Pancreas (tissue), 10 donors: Measurements from ENCODE around the gene TMEM108. TPM values are rescaled to one million over a fixed set of nuclear protein-coding genes. Genes with fewer than 3 reads are reported as not detected.

Experiments used
- ATAC-seq, 4 donors: fragments of 200-7000 bp; cut with Tn5 transposase; one replicate each; pipeline versions ENCODE4 v1.8.0 to v1.9.1; 2020; ENCODE audit warnings: mild to moderate bottlenecking in 4 of 4, moderate library complexity in 4 of 4
- DNase-seq, 6 donors: peaks; one replicate each; pipeline ENCODE4 v3.0.0-alpha.2; 2020
- FAIRE-seq: peaks from 2 replicates; lab custom pipeline; 2012; peaks lifted over from hg19 to GRCh38; lab: Jason Lieb, UNC
- H3K27ac ChIP-seq, 4 donors: fragments of 200-600 bp; sonication (generic); 1 replicate in 3 of 4; 2 replicates in 1 of 4; pipeline versions ENCODE4 v1.5.0 to v1.8.0; 2020
- H3K27me3 ChIP-seq, 4 donors: fragments of 200-600 bp; one replicate each; pipeline ENCODE4 v1.8.0; 2021
- H3K36me3 ChIP-seq, 3 donors: fragments of 200-600 bp; sonication (generic) in 1 of 3; one replicate each; pipeline versions ENCODE4 v1.5.0 to v1.8.0; 2020 to 2021
- H3K4me1 ChIP-seq, 3 donors: fragments of 200-600 bp; one replicate each; pipeline ENCODE4 v1.8.0; 2021
- H3K4me3 ChIP-seq, 4 donors: fragments of 200-600 bp; sonication (generic) in 2 of 4; one replicate each; pipeline versions ENCODE4 v1.5.0 to v1.8.0; 2020 to 2021
- H3K9me3 ChIP-seq, 4 donors: fragments of 200-600 bp; one replicate each; pipeline ENCODE4 v1.8.0; 2021
- CTCF ChIP-seq, 4 donors: fragments of 200-600 bp; sonication (generic) in 3 of 4; IDR thresholded peaks; one replicate each; pipeline versions ENCODE4 v1.5.0 to v1.8.0; 2021; ENCODE audit warnings: antibody characterized with exemption in 4 of 4
- WGBS, 2 donors: extraction: QIAGEN DNeasy Blood & Tissue Kit; methylation state at CpG; one replicate each; pipeline ENCODE4 v1.1.7; 2013; 5-methylcytosine and 5-hydroxymethylcytosine counted together
- intact Hi-C, 3 donors: fragments of 100-400 bp; cut with DNase I; formaldehyde crosslinking; loops; one replicate each; pipeline versions ENCODE4 v1.11.1 to v1.14.2; 2022
- polyA plus RNA-seq, 2 donors: library from polyadenylated mRNA; stranded (reverse); fragments of 200-250 nt; gene quantifications; one replicate each; pipeline ENCODE4 v1.2.3, GENCODE V29; 2013
- total RNA-seq, 6 donors: library from RNA; stranded (reverse); fragmentation: NEBNext Ultra II Directional in 4 of 6; extraction: Animal tissue kit (Norgen Biotek cat#: 25700) in 4 of 6; gene quantifications; one replicate each; pipeline versions ENCODE4 v1.2.1 to v1.2.4, GENCODE V29; 2021 to 2023
- donor health status: healthy with polysubstance abuse.
- donor health status: DM: no; HTN: no; CAD: no; lungs with moderate emphysema.
- donor health status: DM: no; HTN: no; CAD: no.
- donor health status: control.
- donor health status: control.
- donor health status: Bipolar disorder and iron deficiency.
- donor health status: DM: yes; HTN: yes; CAD: no.
- donor health status: DM: no; HTN: no; CAD: no.
- donor health status: DM: no; HTN: no; CAD: no.
- donor health status: DM: yes; HTN: yes; CAD: no.

TMEM108 gene
- total and polyA plus RNA-seq, 8 donors: 0.23 to 2.1 (median 0.52) TPM

- no peaks in the 10 kb centered on the region for H3K9me3 ChIP-seq
- no peak for ATAC-seq
- H3K27ac ChIP-seq: no peak overlapping the region
- H3K27me3 ChIP-seq: no peaks in the 10 kb centered on the region
- intact Hi-C loops: loop anchor here in 2 of 3 donors (10.0 kb wide), 2 partner anchors 343 to 663 kb away; partner anchors contain the start of gene NPHP3 (in 1 of the 2)
- no peak overlapping the region for H3K4me3 ChIP-seq
- no peaks in the 10 kb centered on the region for H3K4me1 ChIP-seq
- no peak for TF ChIP-seq CTCF (IDR thresholded peaks at IDR 0.05)
- no peak for DNase-seq
- FAIRE-seq: no peak
- no peaks in the 10 kb centered on the region for H3K36me3 ChIP-seq
- 72 to 83% methylated on average over 4 of the region's 4 CpGs for WGBS, 2 donors
These were observed 349.1 kb downstream of the TMEM108 start for GRCh38 chr3:133387341-133387740.

GRCh38 chr3:133388696-133389395 lies 350.7 kb downstream of the TMEM108 start:
- 60 to 68% methylated on average over 4 of the region's 4 CpGs for WGBS, 2 donors
- FAIRE-seq (no peak), DNase-seq (peak in 2 of 6 donors; percentile 35 to 76)

GRCh38 chr3:133390715-133391114 lies 352.5 kb downstream of the TMEM108 start:
- ATAC-seq: no peak
- TF ChIP-seq CTCF (IDR thresholded peaks at IDR 0.05): no peak
- H3K4me3 ChIP-seq: no peak overlapping the region
- no peaks in the 10 kb centered on the region for H3K36me3 ChIP-seq
- FAIRE-seq: no peak
- WGBS, 2 donors: 83 to 93% methylated on average over 4 of the region's 4 CpGs
- intact Hi-C loops: no loop called here
- no peak overlapping the region for H3K27ac ChIP-seq
- no peak for DNase-seq
- H3K4me1 ChIP-seq: no peaks in the 10 kb centered on the region
- H3K27me3 ChIP-seq: no peaks in the 10 kb centered on the region
- H3K9me3 ChIP-seq: no peaks in the 10 kb centered on the region

More at GRCh38 chr3:133388696-133389395, 350.7 kb downstream of the TMEM108 start:
- H3K4me3 ChIP-seq: no peak overlapping the region
- H3K27me3 ChIP-seq: no peaks in the 10 kb centered on the region
- intact Hi-C loops: loop anchor here in 2 of 3 donors (10.0 kb wide), 2 partner anchors 344 to 664 kb away; partner anchors contain the start of gene NPHP3 (in 1 of the 2)
- no peak overlapping the region for H3K27ac ChIP-seq
- ATAC-seq: no peak
- H3K36me3 ChIP-seq: no peaks in the 10 kb centered on the region
- TF ChIP-seq CTCF (IDR thresholded peaks at IDR 0.05): no peak
- H3K4me1 ChIP-seq: no peaks in the 10 kb centered on the region
- H3K9me3 ChIP-seq: no peaks in the 10 kb centered on the region

- ATAC-seq: no peak
These were observed 355.0 kb downstream of the TMEM108 start for GRCh38 chr3:133393204-133393603.

More at GRCh38 chr3:133393204-133393603, 355.0 kb downstream of the TMEM108 start:
- H3K9me3 ChIP-seq: no peaks in the 10 kb centered on the region
- intact Hi-C loops: no loop called here
- no peaks in the 10 kb centered on the region for H3K4me1 ChIP-seq
- H3K36me3 ChIP-seq: no peaks in the 10 kb centered on the region
- H3K27ac ChIP-seq: no peak overlapping the region
- no peak for TF ChIP-seq CTCF (IDR thresholded peaks at IDR 0.05)
- WGBS, 2 donors: 69 to 81% methylated on average over 1 of the region's 1 CpG
- FAIRE-seq (no peak), DNase-seq (no peak)
- H3K4me3 ChIP-seq: no peak overlapping the region
- no peaks in the 10 kb centered on the region for H3K27me3 ChIP-seq
